ENCODE data around the gene KIFAP3.
A peak's percentile ranks its signal among the peaks of the same experiment; 100 is the strongest.
"Not testable (repeated sequence)": the region's sequence is repeated elsewhere in the genome, so short reads cannot be mapped to it uniquely, and the experiment has no call there.

The KIFAP3 gene

DNA sequence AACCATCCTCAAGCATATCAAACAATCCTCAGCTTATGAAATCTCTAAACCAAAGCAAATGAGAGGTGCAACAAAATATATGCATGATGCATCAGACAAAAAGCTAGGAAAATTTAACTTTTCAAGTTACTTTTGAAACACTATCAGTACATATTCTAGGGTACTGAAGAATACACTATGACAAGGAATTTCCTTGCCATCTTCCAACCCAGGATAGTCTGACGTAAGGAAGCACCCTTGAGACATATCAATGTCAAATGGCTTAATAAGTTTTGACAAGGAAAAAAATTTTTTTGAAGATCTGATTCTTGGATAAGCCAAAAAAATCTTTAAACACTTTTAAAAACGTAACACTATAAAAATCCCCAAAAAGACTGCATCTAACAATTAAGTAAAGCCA is 64.9 kb downstream of the KIFAP3 start:
- TF ChIP-seq, protein P1, sequence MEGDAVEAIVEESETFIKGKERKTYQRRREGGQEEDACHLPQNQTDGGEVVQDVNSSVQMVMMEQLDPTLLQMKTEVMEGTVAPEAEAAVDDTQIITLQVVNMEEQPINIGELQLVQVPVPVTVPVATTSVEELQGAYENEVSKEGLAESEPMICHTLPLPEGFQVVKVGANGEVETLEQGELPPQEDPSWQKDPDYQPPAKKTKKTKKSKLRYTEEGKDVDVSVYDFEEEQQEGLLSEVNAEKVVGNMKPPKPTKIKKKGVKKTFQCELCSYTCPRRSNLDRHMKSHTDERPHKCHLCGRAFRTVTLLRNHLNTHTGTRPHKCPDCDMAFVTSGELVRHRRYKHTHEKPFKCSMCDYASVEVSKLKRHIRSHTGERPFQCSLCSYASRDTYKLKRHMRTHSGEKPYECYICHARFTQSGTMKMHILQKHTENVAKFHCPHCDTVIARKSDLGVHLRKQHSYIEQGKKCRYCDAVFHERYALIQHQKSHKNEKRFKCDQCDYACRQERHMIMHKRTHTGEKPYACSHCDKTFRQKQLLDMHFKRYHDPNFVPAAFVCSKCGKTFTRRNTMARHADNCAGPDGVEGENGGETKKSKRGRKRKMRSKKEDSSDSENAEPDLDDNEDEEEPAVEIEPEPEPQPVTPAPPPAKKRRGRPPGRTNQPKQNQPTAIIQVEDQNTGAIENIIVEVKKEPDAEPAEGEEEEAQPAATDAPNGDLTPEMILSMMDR (IDR thresholded peaks at IDR 0.05; ENCODE audit: low read depth, low read length, missing control alignments) = no peak
- DNase-seq (ENCODE audit: extremely low read depth, low read depth) = no peak
- H3K4me3 ChIP-seq (replicated peaks; ENCODE audit: low read depth, low read length) = no peak overlapping the region

DNA sequence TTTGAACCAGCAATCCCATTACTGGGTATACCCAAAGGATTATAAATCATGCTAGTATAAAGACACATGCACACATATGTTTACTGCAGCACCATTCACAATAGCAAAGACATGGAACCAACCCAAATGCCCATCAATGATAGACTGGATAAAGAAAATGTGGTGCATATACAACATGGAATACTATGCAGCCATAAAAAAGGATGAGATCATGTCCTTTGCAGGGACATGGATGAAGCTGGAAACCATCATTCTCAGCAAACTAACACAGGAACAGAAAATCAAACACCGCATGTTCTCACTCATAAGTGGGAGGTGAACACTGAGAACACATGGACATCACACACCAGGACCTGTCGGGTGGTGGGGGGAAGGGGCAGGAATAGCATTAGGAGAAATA is 65.8 kb downstream of the KIFAP3 start:
- not testable (repeated sequence) for H3K4me3 ChIP-seq (replicated peaks; ENCODE audit: low read depth, low read length); DNase-seq (ENCODE audit: extremely low read depth, low read depth)

DNA sequence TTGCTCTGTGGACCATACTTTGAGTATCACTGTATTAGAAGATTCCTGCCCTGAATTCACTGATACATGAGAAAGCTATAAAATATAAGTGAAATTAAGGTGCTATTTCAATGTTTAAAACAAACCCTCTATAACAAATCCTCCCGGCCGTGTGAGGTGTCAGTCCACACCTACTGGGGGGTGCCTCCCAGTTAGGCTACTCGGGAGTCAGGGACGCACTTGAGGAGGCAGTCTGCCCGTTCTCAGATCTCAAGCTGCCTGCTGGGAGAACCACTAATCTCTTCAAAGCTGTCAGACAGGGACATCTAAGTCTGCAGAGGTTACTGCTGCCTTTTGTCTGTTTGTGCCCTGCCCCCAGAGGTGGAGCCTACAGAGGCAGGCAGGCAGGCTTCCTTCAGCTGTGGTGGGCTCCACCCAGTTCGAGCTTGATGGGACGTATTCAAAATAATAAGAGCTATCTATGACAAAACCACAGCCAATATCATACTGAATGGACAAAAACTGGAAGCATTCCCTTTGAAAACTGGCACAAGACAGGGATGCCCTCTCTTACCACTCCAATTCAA is 71.1 kb downstream of the KIFAP3 start:
- not testable (repeated sequence) for DNase-seq (ENCODE audit: extremely low read depth, low read depth); H3K4me3 ChIP-seq (replicated peaks; ENCODE audit: low read depth, low read length)

DNA sequence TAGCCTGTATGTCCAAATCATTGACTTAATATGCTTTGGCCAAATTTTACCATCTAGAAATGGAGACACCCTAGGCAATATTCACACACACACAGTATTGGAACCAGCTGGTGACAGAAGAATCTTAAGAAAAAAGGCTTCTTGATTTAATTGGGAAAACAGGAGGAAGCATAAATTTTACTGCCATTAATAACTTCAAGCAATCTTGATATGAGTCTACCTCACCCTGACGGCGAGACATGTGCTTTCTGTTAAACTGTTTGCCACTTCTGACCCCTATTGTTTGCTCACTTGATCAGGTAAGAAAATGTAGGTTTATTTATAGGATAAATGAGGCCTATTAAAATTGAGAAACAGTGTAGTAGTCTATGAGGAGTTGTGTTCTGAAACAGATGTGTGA is 73.2 kb downstream of the KIFAP3 start:
- TF ChIP-seq, protein P1 (IDR thresholded peaks at IDR 0.05; ENCODE audit: low read depth, low read length, missing control alignments) = no peak
- no peak for DNase-seq (ENCODE audit: extremely low read depth, low read depth)
- no peak overlapping the region for H3K4me3 ChIP-seq (replicated peaks; ENCODE audit: low read depth, low read length)

DNA sequence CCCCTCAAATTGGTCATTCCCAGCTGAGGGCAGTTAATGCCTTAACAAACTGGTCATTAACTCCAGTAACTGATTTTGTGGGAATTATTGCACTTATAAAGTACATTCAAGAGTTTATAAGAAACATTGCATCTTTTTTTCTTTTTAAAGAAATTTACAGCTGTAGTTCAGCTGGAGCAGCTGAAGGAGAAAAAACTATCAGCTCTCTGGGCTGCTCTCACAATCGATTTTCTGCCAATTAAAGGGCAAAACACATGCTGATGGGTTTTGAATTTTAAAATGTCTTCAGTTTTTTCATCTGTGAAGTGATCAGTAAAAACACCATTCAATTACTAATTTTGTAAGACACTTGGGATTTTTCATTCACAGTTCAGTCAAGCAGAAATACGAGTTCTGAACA is 74.7 kb downstream of the KIFAP3 start:
- TF ChIP-seq, protein P1 (IDR thresholded peaks at IDR 0.05; ENCODE audit: low read depth, low read length, missing control alignments) = no peak
- no peak for DNase-seq (ENCODE audit: extremely low read depth, low read depth)
- no peak overlapping the region for H3K4me3 ChIP-seq (replicated peaks; ENCODE audit: low read depth, low read length)

DNA sequence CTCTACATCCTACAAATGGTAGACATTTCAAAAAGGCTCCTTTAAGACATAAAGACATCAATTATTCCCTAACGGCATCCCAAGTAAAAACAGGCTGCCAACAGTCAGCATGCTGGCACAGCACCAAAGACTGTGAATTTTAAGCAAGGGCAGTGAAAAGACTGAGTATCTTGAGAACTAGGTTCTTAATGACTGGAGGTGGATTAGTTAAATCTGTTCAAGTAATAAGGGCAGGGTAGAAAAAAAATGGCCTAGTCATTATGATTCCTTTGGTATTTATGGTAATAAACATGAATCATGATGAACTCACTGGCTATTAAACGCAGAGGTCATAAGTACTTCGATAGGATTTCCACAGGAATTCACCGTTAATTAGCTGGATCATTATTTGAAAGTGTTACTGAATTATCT is 75.2 kb downstream of the KIFAP3 start:
- no peak overlapping the region for H3K4me3 ChIP-seq (replicated peaks; ENCODE audit: low read depth, low read length)

DNA sequence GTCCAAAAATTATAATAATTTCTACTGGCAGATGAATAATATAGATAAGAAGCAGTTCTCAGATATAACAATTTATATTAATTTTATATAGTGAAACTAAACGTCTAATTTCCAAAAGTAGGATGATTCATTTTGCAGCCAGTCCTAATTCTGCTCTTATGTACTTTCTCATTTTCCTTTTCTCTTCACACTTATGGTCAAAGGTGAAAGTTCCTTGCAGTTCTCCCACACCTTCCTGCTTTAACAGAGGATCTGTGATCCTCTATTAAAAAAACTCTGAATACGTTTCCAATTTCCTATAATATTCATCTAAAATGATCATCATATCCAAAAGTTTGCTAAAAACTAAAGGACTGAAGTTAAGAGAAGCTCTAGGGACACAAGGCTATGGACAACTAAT is 78.5 kb downstream of the KIFAP3 start:
- no peak for DNase-seq (ENCODE audit: extremely low read depth, low read depth)
- TF ChIP-seq, protein P1 (IDR thresholded peaks at IDR 0.05; ENCODE audit: low read depth, low read length, missing control alignments) = no peak
- H3K4me3 ChIP-seq (replicated peaks; ENCODE audit: low read depth, low read length) = no peak overlapping the region

More for the DNA sequence above, 75.2 kb downstream of the KIFAP3 start:
- peak; percentile 50 for DNase-seq (ENCODE audit: extremely low read depth, low read depth)
- TF ChIP-seq, protein P1 (IDR thresholded peaks at IDR 0.05; ENCODE audit: low read depth, low read length, missing control alignments) = no peak

DNA sequence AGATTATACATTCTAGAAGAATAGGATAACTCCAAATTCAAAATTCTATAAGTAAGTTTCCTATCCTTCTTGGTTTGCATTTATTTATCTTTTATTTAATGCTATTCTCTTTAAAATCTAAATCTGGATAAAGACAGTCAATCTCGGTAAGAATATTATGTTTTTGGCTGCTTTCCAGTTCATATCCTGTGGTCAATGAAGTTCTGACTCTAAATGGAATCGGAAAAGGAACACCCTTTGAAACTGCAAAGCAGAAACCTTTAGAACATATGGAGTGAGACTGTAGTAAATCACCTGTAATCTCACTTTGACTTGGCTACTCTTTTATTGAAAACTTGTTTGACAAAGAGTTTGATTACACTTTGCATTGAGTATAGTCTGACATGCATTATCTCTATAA is 85.2 kb downstream of the KIFAP3 start:
- no peak for DNase-seq (ENCODE audit: extremely low read depth, low read depth)
- TF ChIP-seq, protein P1 (IDR thresholded peaks at IDR 0.05; ENCODE audit: low read depth, low read length, missing control alignments) = no peak
- H3K4me3 ChIP-seq (replicated peaks; ENCODE audit: low read depth, low read length) = no peak overlapping the region

Measured in HFF-Myc (cell line).